ENCODE results near the gene SLC43A2. TPM values are rescaled to one million over a fixed set of nuclear protein-coding genes. Genes with fewer than 3 reads are reported as not detected.

Gene SLC43A2
- total RNA-seq, 1 experiment from 2014 or later: 12.9 TPM

- Histone ChIP-seq H4K5ac (ENCODE audit: insufficient read length, low read depth, low read length) (no peak overlapping the region), H2BK12ac (ENCODE audit: insufficient read length, low read depth, low read length) (no peak overlapping the region), H3K27me3 (ENCODE audit: insufficient read depth, low read length) (no peaks in the 10 kb centered on the region; the same call in 1 of the 2 replicates), H4K20me1 (ENCODE audit: control insufficient read depth, insufficient read depth, insufficient read length) (no peaks in the 10 kb centered on the region), H3K4ac (ENCODE audit: low read depth, low read length) (no peak overlapping the region), H2BK120ac (ENCODE audit: low read depth, low read length, poor library complexity, severe bottlenecking) (no peak overlapping the region), H3K79me1 (ENCODE audit: insufficient read depth, low read depth, low read length, poor library complexity, severe bottlenecking) (no peaks in the 10 kb centered on the region), H3K4me1 (ENCODE audit: insufficient read depth, low read length) (no peaks in the 10 kb centered on the region; the same call in 1 of the 2 replicates), H3K14ac (ENCODE audit: insufficient read depth, low read length) (no peak overlapping the region), H2AFZ (ENCODE audit: low read length) (no peak overlapping the region), H3K9me3 (ENCODE audit: control insufficient read depth, low read depth, low read length) (no peaks in the 10 kb centered on the region), H3K56ac (ENCODE audit: insufficient read length, low read depth, low read length) (no peak overlapping the region), H4K8ac (replicated peaks; ENCODE audit: insufficient read length, low read depth, low read length) (no peak overlapping the region), H3K23me2 (ENCODE audit: insufficient read length, low read depth, low read length, poor library complexity, severe bottlenecking) (no peaks in the 10 kb centered on the region), H3K23ac (ENCODE audit: insufficient read length, low read depth, low read length) (no peak overlapping the region), H3K27ac (ENCODE audit: insufficient read length, low read depth, low read length) (no peak overlapping the region), H2BK5ac (ENCODE audit: insufficient read length, low read length) (no peak overlapping the region), H2AK5ac (ENCODE audit: insufficient read length, low read length) (no peak overlapping the region), H3K4me2 (ENCODE audit: insufficient read depth, insufficient read length, low read length) (no peak overlapping the region), H2BK15ac (ENCODE audit: low read depth, low read length) (no peak overlapping the region), H3K9ac (ENCODE audit: extremely low read depth, insufficient read length, low read length) (no peak overlapping the region), H3K18ac (ENCODE audit: insufficient read length, low read depth, low read length) (no peak overlapping the region), H3T11ph (ENCODE audit: low read length) (no peak overlapping the region), H2BK20ac (ENCODE audit: low read depth, low read length, poor library complexity, severe bottlenecking) (no peak overlapping the region), H3K79me2 (ENCODE audit: insufficient read depth, low read length) (no peaks in the 10 kb centered on the region), H4K91ac (ENCODE audit: insufficient read length, low read depth, low read length) (no peak overlapping the region)
- Mint-ChIP-seq H3K4me3 (no peak overlapping the region), H3K36me3 (ENCODE audit: insufficient read depth in 1 of 3, low read depth in 3 of 3) (no peaks in the 10 kb centered on the region; a peak in 2 of 7 replicates), H3K27me3 (ENCODE audit: low read depth) (peaks cover 7% of the 10 kb centered on the region), H3K27ac (no peak overlapping the region), H3K4me1 (peaks cover 18 to 33% of the 10 kb centered on the region in 2 experiments), H3K9me3 (peaks cover 0 to 8% of the 10 kb centered on the region in 2 experiments; a peak in 1 of 5 replicates)
- no peak for DNase-seq
- no peak for TF ChIP-seq CTCF (conservative IDR thresholded peaks at IDR 0.05)
- WGBS (ENCODE audit: extremely low coverage, insufficient read length, low lambda C conversion rate): no CpG with 5 or more reads among the region's 11 CpGs
Observed at GRCh38 chr17:1639549-1640180, 11.0 kb upstream of the SLC43A2 start.

All from H9 (cell line).